GM19023 (cell line): ENCODE measurements around the gene STX18.
"Not testable (repeated sequence)": the region's sequence is repeated elsewhere in the genome, so short reads cannot be mapped to it uniquely, and the experiment has no call there.

Source experiments
- ATAC-seq: cut with Tn5 transposase; IDR thresholded peaks from one replicate; pipeline ENCODE4 v1.9.1; 2021; ENCODE audit warnings: mild to moderate bottlenecking, moderate library complexity; ENCODE audit not compliant: unreplicated experiment

STX18 gene

GRCh38 chr4:4512282-4512681 lies 29.6 kb downstream of the STX18 start:
- ATAC-seq, result no peak

DNA sequence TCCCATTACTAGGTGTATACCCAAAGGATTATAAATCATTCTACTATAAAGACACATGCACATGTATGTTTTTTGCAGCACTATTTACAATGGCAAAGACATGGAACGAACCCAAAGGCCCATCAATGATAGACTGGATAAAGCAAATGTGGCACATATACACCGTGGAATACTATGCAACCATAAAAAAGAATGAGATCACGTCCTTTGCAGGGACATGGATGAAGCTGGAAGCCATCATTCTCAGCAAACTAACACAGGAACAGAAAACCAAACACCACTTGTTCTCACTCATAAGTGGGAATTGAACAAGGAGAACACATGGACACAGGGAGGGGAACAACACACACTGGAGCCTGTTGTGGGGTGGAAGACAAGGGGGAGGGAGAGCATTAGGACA lies 31.2 kb downstream of the STX18 start:
- not testable (repeated sequence) for ATAC-seq

- no peak for ATAC-seq
These were observed 32.3 kb downstream of the STX18 start for GRCh38 chr4:4509521-4509920.

DNA sequence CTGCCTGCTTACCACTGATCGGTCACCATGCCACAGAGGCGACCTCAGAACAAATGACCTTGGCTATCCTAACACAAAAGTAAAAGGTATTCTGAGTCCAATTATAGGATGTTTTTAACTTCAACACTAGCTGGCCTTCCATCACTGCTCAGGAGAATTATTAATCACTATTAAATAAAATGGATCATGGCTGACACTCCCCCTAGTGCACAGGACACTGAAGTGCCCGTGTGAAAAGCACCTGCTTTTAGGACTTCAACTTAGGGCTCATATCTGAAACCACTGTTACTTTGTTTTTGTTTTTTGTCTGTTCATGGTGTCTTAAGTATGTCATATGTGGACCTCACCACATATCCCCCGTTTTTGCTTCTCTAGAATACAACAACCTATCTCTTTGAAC lies 33.9 kb downstream of the STX18 start:
- ATAC-seq, result no peak

DNA sequence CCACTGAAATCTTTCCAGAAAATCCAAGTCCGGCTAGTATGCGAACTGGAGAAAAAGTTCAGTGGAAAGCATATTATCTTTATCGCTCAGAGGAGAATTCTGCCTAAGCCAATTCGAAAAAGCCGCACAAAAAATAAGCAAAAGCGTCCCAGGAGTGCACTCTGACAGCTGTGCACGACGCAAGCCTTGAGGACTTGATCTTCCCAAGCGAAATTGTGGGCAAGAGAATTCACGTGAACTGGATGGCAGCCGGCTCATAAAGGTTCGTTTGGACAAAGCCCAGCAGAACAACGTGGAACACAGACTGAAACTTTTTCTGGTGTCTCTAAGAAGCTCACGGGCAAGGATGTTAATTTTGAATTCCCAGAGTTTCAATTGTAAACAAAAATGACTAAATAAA lies 34.4 kb downstream of the STX18 start:
- no peak for ATAC-seq

DNA sequence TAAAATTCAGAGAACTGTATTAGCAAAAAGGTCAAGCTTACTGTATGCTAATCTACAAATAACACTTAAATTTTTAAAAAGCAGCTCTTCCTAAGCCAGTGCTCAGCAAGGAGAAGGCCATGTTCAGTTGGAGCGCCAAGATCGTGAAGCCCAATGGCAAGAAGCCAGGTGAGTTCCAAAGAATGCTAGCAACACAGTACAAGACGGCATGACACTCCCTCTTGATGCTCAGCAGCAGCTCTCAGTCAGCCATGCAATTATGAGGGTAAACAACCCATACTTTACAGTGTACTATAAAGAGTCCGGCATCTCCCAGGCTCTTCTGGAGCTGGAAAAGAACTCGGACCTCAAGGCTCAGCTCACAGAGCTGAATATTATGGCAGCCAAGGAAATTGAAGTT lies 34.9 kb downstream of the STX18 start:
- ATAC-seq, result no peak

- ATAC-seq, result not testable (repeated sequence)
These were observed 36.6 kb downstream of the STX18 start for GRCh38 chr4:4505211-4505610.

GRCh38 chr4:4504783-4505182 lies 37.1 kb downstream of the STX18 start:
- ATAC-seq, result no peak

- no peak for ATAC-seq
These were observed 39.0 kb downstream of the STX18 start for GRCh38 chr4:4502694-4503311.

DNA sequence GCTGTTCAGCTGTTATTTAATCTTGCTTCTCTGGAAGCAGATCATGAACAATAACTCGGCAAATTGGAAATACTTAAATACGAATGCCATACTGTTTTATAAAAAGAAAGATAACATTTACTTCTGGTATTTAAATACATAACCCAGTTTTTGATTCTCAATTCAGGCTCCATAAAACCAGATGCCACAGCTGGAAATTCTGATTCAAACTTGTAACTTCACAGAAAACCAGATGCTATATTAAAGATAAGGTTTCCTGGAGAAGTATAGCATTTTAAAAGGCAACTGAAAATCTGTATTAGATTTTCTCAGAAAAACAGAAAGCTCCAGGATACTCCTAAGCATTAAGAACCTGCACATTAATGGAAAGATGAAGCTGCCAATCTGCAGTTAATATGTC lies 40.2 kb downstream of the STX18 start:
- ATAC-seq, result no peak

DNA sequence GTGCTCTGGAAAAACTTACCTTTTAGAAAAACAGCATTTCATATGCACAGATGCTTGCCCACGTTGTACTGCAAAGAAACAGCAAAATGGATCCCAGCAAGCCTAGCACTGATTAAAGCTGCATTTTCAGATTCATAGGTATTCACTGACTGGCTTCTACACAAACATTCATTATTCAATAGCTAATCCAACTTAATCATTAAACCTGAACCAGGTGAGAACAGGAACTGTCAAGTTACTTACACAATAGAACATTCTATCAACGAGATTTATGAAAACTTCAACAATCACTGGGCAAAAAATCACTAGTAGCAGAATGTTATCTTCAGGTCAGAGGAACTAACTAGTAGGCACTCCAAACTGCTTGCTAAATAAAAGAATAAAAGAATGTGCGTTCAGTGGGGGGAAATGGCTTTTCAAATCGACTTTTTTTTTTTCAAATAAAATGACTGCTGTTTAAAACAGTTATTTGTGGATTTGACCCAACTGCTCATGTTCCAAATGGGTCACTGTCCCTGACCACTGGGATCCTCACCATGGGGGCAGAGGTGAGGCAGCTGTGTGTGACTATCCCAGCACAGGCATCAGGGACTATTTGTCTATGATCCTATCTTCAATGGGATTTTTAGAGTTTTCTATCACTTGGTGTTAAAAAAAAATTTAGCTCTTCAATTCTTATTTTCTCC lies 42.3 kb downstream of the STX18 start:
- no peak for ATAC-seq

DNA sequence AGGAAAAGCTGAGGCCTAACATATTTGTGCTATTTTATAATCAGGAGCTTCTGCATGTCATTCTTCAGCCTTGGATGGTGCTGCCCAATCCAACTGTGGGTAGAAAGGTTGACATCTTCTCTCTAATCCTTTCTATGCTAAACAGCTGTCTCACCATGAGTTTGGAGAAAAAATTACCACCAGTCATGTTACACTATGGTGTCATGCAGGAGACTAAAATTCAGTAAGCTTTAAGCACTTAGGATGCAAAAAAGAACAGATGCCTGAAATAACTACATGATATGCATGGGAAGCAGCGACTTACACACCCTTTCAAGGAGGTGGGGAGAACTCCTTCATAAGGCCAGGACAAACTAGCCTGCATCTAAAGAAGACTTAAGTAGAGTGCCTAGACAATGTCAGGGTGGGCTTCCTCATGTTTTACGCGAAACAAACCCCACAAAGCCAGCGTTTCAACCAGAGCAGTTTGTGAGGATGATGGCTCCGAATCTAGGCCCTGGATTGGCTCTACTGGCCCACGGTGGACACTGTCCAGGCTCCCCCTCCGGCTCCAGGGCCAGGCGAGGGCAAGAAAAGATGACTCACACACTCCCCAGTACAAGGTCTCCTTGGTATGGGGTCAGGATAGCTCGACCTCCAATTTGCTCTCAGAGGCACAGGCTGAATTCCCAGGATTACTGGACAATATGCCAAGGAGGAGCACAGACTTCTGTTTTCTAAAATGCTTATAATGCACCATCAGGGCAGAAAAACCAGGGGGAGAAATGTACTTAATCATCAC lies 45.1 kb downstream of the STX18 start:
- ATAC-seq, result no peak

GRCh38 chr4:4494882-4495281 lies 47.0 kb downstream of the STX18 start:
- no peak for ATAC-seq

GRCh38 chr4:4492161-4492847 lies 49.5 kb downstream of the STX18 start:
- ATAC-seq, result peak; percentile 63

DNA sequence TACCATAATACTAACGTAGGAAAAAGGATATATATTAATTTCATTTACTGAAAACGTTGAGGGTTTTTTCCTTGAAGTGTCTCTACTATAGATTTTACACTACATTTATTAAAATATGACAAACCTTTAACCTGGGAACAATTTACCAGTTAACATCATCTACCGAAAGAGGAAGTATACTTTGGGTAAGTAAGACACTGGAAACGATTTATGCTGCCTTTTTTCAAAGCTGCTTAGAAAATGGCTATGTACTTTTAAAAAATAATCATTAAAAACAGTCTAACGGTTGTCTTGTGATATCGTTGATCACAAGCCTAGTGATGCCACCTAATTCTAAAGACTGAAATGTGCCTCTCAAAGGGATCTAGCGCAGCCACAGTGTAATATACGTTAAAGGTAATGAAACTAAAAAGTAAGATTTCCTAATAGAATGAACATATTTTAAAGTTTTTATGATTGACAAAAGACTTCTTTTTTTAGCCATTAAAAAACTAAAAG lies 50.4 kb downstream of the STX18 start:
- ATAC-seq, result no peak

- ATAC-seq, result no peak
These were observed 51.0 kb downstream of the STX18 start for GRCh38 chr4:4490816-4491215.

DNA sequence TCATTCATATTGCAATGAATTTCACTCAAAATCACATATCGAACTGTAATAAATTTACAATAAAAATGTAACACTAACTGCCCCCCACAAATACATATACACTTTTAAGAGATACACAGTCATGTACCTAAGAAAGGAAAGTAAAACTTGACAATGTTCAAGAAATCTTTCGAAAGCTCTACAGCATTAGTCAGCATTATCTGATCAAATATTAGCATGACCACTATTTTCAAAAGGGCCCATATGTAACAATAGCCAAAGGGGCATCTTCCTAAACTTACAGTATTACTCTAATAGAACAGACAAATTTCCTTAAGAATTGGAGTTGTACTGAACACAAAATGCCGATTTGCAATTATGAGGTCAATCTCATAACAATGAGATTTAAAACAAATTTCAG lies 51.8 kb downstream of the STX18 start:
- ATAC-seq, result no peak

- ATAC-seq, result peak; percentile 79
These were observed 53.1 kb downstream of the STX18 start for GRCh38 chr4:4488405-4489404.

GRCh38 chr4:4486969-4487368 lies 54.9 kb downstream of the STX18 start:
- no peak for ATAC-seq

GRCh38 chr4:4485806-4486205 lies 56.0 kb downstream of the STX18 start:
- ATAC-seq, result no peak
